Pons (tissue), 1 donor: ENCODE data around the gene ATP8B3.
A peak's percentile ranks its signal among the peaks of the same experiment; 100 is the strongest.

Source experiments
- DNase-seq: peaks from one replicate; pipeline ENCODE4 v3.0.0-alpha.2; 2016; ENCODE audit warnings: low spot score

Gene ATP8B3

GRCh38 chr19:1816530-1817298 is 4.6 kb upstream of the ATP8B3 start:
- DNase-seq, result no peak

GRCh38 chr19:1815605-1816529 is 3.8 kb upstream of the ATP8B3 start:
- DNase-seq, result no peak

DNA sequence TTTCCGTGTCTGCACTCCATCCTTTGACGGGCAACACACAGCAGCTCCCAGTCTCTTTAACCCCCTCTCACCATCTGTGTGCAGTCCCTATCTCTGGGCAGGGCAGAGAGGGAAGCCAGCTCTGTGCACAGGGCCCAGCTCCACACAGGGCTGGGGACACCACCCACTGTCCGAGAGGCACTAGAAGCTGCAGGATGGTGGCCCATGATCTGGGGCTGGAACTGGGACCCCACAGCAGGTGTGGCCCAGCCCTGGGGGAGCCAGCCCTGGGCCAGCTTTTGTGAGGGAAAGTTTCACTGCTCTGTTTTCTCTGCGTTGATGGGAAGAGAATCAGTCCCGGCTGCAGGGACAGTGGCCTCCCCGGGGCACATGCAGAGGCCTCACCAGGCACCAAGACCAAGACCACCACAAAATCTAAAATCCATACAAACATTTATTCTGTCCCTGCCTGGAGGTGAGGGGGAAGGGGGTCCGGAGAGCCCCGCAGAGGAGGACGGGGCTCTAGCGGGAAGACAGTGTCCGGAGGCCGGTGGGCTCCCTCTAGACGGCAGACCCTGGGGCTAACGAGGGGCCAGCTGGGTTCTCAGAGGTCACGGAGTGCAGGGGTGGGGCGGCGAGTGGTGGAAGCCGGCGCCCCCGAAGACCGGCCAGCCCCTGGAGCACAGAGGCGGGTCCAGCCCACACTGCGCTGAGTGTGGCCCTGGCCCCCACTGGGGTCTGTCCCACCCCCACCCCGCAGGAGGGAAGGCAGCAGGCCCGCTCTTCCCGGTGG is 2.9 kb upstream of the ATP8B3 start:
- no peak for DNase-seq

DNA sequence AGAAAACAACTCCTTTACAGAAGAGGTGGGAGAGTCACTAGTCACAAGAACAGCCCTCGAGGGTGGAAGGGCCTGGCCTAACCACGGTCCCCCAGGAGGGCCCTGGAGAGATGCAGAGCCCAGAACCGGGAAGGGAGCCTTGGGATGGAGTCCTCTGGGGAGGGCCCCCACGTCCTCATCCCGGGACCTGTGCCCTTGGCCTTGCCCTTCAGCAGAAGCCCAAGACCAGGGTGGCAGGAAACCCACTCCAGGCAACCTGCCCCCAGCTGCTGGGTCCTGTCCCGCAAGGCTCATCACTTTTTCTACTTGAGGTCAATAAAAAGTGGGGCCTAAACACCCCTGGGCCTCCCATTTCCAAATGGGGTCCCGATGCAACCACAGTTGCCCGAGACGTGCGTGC is 2.3 kb upstream of the ATP8B3 start:
- no peak for DNase-seq

DNA sequence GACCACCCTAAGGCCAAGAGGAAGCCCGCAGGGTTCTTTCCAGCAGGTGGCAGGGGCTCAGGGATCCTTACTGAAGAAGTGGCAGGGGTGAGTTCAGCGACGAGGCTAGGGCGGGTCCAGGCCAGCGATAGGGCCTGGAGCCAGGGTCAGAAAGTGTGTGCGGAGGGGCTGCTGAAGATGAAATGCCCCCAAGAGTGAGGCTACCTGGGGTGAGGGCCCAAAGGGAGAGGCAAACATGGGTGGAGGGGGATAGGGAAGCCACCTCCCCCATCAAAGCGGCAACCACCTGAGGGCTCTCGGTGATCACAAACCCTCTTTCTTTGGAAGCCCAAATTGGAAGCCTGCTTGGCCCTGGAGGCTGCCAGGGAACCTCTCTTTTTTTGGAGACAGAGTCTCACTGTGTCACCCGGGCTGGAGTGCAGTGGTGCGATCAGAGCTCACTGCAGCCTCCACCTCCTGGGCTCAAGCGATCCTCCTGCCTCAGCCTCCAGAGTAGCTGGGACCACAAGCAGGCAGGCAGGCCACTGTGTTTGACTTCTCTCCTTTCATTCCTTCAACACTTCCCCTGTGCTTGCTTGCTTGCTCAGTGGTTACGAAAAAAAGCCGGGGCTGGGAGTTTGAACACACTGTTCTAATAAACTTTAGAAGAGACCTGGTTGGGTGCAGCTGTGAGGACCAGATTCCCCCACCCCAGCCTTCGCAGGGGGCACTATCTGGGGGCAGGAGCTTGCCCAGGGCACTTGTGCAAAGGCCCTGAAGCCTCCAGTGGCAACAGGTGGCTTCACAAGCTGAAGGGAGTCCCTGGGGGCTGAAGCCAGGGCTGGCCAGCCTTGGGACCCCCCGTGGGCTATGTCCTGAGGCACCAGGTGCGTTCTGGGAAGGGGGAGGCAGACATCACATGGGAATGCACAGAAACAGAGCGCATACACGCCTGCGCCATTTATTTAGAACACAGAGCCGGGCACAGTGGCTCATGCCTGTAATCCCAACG is 1.4 kb upstream of the ATP8B3 start:
- no peak for DNase-seq

- peak; percentile 59 for DNase-seq
Measured at GRCh38 chr19:1812426-1813191, 533 bp upstream of the ATP8B3 start.

DNA sequence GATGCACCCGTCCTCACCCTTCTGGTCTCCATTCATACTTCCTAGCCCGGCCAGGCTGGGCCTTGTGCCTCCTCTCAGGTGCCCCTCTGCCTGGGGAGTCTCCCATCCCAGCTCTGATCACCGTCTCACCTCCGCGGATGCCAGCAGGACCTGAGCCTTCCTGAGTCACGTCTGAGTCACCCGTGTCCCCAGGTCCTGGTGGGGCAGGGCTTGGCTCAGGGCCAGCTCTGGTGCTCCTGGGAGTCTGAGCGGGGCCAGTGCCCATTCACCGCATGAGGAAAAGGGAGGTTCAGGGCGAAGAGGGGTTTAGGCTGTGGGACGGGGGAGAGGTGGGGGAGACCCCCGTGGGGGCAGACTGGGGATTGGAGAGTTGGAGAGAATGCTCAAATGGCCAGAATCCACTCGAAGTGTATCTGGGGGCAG is 593 bp downstream of the ATP8B3 start:
- DNase-seq, result no peak

GRCh38 chr19:1810439-1811160 is 1.5 kb downstream of the ATP8B3 start:
- no peak for DNase-seq

- DNase-seq, result no peak
Measured at GRCh38 chr19:1809678-1810077, 2.4 kb downstream of the ATP8B3 start.

DNA sequence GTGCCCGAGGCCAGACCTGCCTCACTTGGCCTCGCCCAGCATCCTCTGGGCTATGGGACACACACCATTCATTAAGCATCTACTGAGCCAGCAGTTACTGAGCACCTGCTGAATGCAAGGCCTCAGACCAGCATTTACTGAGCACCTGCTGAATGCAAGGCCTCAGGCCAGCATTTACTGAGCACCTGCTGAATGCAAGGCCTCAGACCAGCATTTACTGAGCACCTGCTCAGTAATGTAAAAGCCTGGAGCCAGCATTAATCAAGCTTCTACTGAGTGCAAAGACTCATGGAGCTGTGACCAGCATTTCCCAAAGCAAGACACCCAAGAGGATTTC is 3.7 kb downstream of the ATP8B3 start:
- DNase-seq, result no peak

- DNase-seq, result no peak
Measured at GRCh38 chr19:1807695-1808394, 4.2 kb downstream of the ATP8B3 start.

DNA sequence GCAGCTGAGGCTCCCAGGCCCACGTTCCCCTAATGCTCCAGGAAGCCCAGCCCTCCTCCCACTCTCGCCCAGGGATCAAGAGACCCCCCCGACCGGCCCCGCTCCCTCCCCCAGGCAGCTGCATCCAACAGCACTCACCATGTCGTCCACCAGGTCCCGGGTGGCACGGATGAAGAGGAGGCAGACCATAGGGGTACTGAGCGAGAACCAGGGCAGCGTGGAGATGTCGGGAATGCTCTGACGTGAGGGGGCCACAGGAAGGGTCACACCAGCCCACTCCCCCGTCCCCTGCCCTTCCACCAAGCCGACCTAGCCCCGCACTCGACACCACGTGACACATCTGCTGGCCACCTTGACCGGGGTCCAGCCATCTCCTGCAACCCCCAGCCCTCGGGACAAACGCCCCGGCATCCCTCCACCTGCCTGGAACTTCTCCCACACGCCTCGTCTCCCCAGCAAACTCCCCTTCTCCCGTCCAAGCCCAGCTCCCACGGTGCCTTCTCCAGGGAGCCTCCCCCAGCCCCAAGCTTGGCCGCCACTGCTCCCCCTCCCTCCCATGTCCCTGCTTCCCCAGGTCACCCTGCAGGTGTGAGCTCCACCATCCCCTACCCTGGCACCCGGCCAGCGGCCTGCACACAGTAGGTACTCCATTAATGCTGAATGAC is 4.9 kb downstream of the ATP8B3 start:
- no peak for DNase-seq

DNA sequence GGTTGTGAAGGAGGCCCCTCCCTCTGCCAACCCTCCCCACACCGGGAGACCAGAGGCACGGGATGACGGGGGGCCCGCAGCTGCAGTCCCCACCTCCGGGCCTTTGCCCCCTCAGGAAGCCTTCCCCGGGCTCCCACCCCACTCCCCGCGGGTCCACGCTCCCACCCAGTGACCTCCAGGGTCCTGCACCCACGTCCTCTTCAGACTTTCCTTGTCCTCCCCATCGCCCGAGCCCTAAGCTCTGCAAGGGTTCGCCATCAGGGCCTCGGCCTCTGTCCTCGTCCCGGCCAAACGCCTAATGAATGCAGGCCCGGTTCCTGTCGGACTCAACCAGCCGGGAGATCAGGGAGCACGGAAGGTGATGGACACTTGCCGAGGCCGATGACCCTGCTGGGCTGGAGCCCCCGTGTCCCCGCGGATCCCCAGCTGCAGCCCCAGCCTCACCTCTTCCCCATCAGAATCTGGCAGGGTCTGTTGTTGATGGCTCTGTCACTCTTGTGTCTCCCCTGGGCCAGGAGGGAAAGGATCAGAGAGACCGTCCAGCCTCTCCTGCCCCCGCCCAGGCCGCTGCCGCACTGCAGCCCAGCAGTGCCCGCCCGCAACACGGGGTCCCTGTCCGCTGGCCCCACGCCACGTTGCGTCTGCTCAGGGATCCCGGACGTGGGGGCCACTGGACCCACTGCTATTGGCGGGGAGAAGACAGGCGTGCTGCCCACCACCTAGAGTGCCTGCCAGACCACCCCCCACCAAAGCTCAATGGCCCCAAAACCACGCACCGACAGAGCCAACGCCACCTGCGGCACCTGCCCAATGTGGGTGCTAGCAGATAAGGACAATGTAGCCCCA is 5.7 kb downstream of the ATP8B3 start:
- DNase-seq, result no peak

- DNase-seq, result no peak
Measured at GRCh38 chr19:1805401-1806183, 6.5 kb downstream of the ATP8B3 start.

DNA sequence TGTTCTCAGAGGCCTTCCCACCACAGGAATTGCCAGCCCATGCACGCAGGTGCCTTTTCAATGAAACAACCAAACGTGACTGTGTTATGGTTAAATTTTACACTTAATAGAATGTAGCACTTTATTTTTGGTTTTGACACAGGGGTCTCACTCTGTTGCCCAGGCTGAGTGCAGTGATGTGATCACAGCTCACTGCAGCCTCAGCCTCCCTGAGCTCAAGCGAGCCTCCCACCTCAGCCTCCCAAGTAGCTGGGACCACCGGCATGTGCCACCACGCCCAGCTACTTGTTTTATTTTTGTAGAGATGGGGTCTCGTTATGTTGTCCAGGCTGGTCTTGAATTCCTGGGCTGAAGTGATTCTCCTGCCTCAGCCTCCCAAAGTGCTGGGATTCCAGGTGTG is 7.2 kb downstream of the ATP8B3 start:
- no peak for DNase-seq

- no peak for DNase-seq
Measured at GRCh38 chr19:1799695-1800342, 12.3 kb downstream of the ATP8B3 start.
